ENCODE data around the gene IL24. TPM values are rescaled to one million over a fixed set of nuclear protein-coding genes. Genes with fewer than 3 reads are reported as not detected.

IL24 gene
- total RNA-seq, 4 donors from 2014 or later = not detected

GRCh38 chr1:206931709-206932108 lies 34.5 kb downstream of the IL24 start:
- peaks cover 0 to 16% (median 5%) of the 10 kb centered on the region in 4 donors for H3K36me3 ChIP-seq
- no peak overlapping the region for H3K4me3 ChIP-seq
- H3K27ac ChIP-seq = peak overlapping the region in 3 of 4 donors; percentile 14 to 78 (median 57)
- H3K27me3 ChIP-seq = no peaks in the 10 kb centered on the region
- intact Hi-C loops (cut with DNase I; ENCODE audit: low total_unique reads) (no loop called here), in situ Hi-C loops (cut with MboI; ENCODE audit: low pct_ligation_motif_present in 1 of 4, low pct_unique_long_range_greater_than_20kb in 1 of 4, low sequenced_read_pairs in 3 of 4) (no loop called here)
- peaks cover under 1 to 38% (median 5%) of the 10 kb centered on the region in 4 donors for H3K4me1 ChIP-seq
- H3K9me3 ChIP-seq = no peaks in the 10 kb centered on the region
- DNase-seq = no peak
- WGBS, 2 donors (ENCODE audit: low coverage in 1 of 2) = 81% methylated on average over 6 of the region's 6 CpGs; no CpG with 5 or more reads in 1 of the 2 donors
- peak in 1 of 5 experiments; percentile 32 for TF ChIP-seq CTCF (IDR thresholded peaks at IDR 0.05)
- no peak for TF ChIP-seq POLR2A (IDR thresholded peaks at IDR 0.05)
- no peak for TF ChIP-seq EP300 (IDR thresholded peaks at IDR 0.05; ENCODE audit: low read depth)

- in situ Hi-C loops (cut with MboI; ENCODE audit: low pct_ligation_motif_present in 1 of 4, low pct_unique_long_range_greater_than_20kb in 1 of 4, low sequenced_read_pairs in 3 of 4) = no loop called here
Measured at GRCh38 chr1:206932177-206932576, 34.9 kb downstream of the IL24 start.

GRCh38 chr1:206933333-206933945 lies 36.2 kb downstream of the IL24 start:
- intact Hi-C loops (cut with DNase I; ENCODE audit: low total_unique reads) = no loop called here
- Histone ChIP-seq H3K9me3 (no peaks in the 10 kb centered on the region), H3K27me3 (no peaks in the 10 kb centered on the region), H3K27ac (no peak overlapping the region), H3K4me3 (no peak overlapping the region), H3K36me3 (peaks cover 0 to 16% (median 5%) of the 10 kb centered on the region in 4 donors), H3K4me1 (peaks cover 0 to 37% (median 1%) of the 10 kb centered on the region in 4 donors)
- WGBS, 2 donors (ENCODE audit: low coverage in 1 of 2) = 68 to 97% methylated on average over 2 to 8 of the region's 8 CpGs
- TF ChIP-seq EP300 (IDR thresholded peaks at IDR 0.05; ENCODE audit: low read depth) = no peak
- peak; percentile 50 to 69 (median 63) for TF ChIP-seq CTCF (IDR thresholded peaks at IDR 0.05)
- TF ChIP-seq POLR2A (IDR thresholded peaks at IDR 0.05) = peak; percentile 19
- no peak for TF ChIP-seq POLR2AphosphoS5 (IDR thresholded peaks at IDR 0.05)
- DNase-seq = peak; percentile 69
- in situ Hi-C loops (cut with MboI; ENCODE audit: low pct_ligation_motif_present in 1 of 4, low pct_unique_long_range_greater_than_20kb in 1 of 4, low sequenced_read_pairs in 3 of 4) = no loop called here

More at GRCh38 chr1:206932177-206932576, 34.9 kb downstream of the IL24 start:
- H3K27me3 ChIP-seq = no peaks in the 10 kb centered on the region
- intact Hi-C loops (cut with DNase I; ENCODE audit: low total_unique reads) = no loop called here
- TF ChIP-seq POLR2AphosphoS5 (IDR thresholded peaks at IDR 0.05) (no peak), POLR2A (IDR thresholded peaks at IDR 0.05) (no peak), CTCF (IDR thresholded peaks at IDR 0.05) (no peak), EP300 (IDR thresholded peaks at IDR 0.05; ENCODE audit: low read depth) (no peak)
- no peak for DNase-seq
- H3K9me3 ChIP-seq = no peaks in the 10 kb centered on the region
- H3K4me1 ChIP-seq = peaks cover 0 to 42% (median 5%) of the 10 kb centered on the region in 4 donors
- no peak overlapping the region for H3K4me3 ChIP-seq
- H3K27ac ChIP-seq = peak overlapping the region in 1 of 4 donors; percentile 14
- WGBS, 2 donors (ENCODE audit: low coverage in 1 of 2) = 30 to 62% methylated on average over 2 to 8 of the region's 8 CpGs
- H3K36me3 ChIP-seq = peaks cover 0 to 16% (median 5%) of the 10 kb centered on the region in 4 donors

GRCh38 chr1:206935491-206936067 lies 38.3 kb downstream of the IL24 start:
- H3K4me3 ChIP-seq = no peak overlapping the region
- H3K9me3 ChIP-seq = no peaks in the 10 kb centered on the region
- H3K27ac ChIP-seq = peak overlapping the region in 3 of 4 donors; percentile 1 to 89 (median 9)
- TF ChIP-seq CTCF (IDR thresholded peaks at IDR 0.05) = peak; percentile 40 to 81 (median 59)
- no peak for TF ChIP-seq POLR2AphosphoS5 (IDR thresholded peaks at IDR 0.05)
- TF ChIP-seq POLR2A (IDR thresholded peaks at IDR 0.05) = peak; percentile 33
- no peak for TF ChIP-seq EP300 (IDR thresholded peaks at IDR 0.05; ENCODE audit: low read depth)
- no peaks in the 10 kb centered on the region for H3K27me3 ChIP-seq
- peaks cover 0 to 38% (median 10%) of the 10 kb centered on the region in 4 donors for H3K4me1 ChIP-seq
- peak; percentile 61 for DNase-seq
- peaks cover 0 to 16% (median 5%) of the 10 kb centered on the region in 4 donors for H3K36me3 ChIP-seq
- 60% methylated on average over 1 to 19 of the region's 19 CpGs for WGBS, 2 donors (ENCODE audit: low coverage in 1 of 2)
- in situ Hi-C loops (cut with MboI; ENCODE audit: low pct_ligation_motif_present in 1 of 4, low pct_unique_long_range_greater_than_20kb in 1 of 4, low sequenced_read_pairs in 3 of 4) (no loop called here), intact Hi-C loops (cut with DNase I; ENCODE audit: low total_unique reads) (no loop called here)
